IPS-20b (cell line): ENCODE results near the gene ZNF821.
A peak's percentile ranks its signal among the peaks of the same experiment; 100 is the strongest.

Experiments
- H3K27ac ChIP-seq: one replicate; pipeline ENCODE4 v1.5.1; 2013; ENCODE audit warnings: low read length
- H3K27me3 ChIP-seq: 2 replicates; pipeline ENCODE4 v1.6.1; 2013; ENCODE audit warnings: mild to moderate bottlenecking, low read length, inconsistent platforms; ENCODE audit not compliant: insufficient read depth
- H3K36me3 ChIP-seq: 2 replicates; pipeline ENCODE4 v1.6.1; 2013; ENCODE audit warnings: low read depth, mild to moderate bottlenecking, inconsistent platforms, low read length, moderate library complexity; ENCODE audit not compliant: insufficient read depth
- H3K4me1 ChIP-seq: 2 replicates; pipeline ENCODE4 v1.6.1; 2013; ENCODE audit warnings: mild to moderate bottlenecking, control low read depth, inconsistent platforms, low read length, moderate library complexity; ENCODE audit not compliant: insufficient read depth
- H3K4me3 ChIP-seq: 2 replicates; pipeline ENCODE4 v1.5.1; 2013; ENCODE audit warnings: mild to moderate bottlenecking, low read length, inconsistent platforms
- H3K9ac ChIP-seq: 2 replicates; pipeline ENCODE4 v1.6.1; 2013; ENCODE audit warnings: low read depth, mild to moderate bottlenecking, inconsistent platforms, low read length, moderate library complexity
- H3K9me3 ChIP-seq: 2 replicates; pipeline ENCODE4 v1.6.1; 2013; ENCODE audit warnings: mild to moderate bottlenecking, low read depth, low read length, inconsistent platforms; ENCODE audit not compliant: insufficient read depth

ZNF821 gene

GRCh38 chr16:71853413-71853812 lies 30.6 kb downstream of the ZNF821 start:
- peaks cover 52% of the 10 kb centered on the region for H3K36me3 ChIP-seq
- H3K9ac ChIP-seq, result no peak overlapping the region
- no peaks in the 10 kb centered on the region for H3K4me1 ChIP-seq
- H3K27ac ChIP-seq, result no peak overlapping the region
- H3K9me3 ChIP-seq, result no peaks in the 10 kb centered on the region
- H3K27me3 ChIP-seq, result no peaks in the 10 kb centered on the region
- H3K4me3 ChIP-seq, result no peak overlapping the region

GRCh38 chr16:71852561-71852960 lies 31.4 kb downstream of the ZNF821 start:
- H3K9ac ChIP-seq, result no peak overlapping the region
- no peaks in the 10 kb centered on the region for H3K27me3 ChIP-seq
- H3K36me3 ChIP-seq, result peaks cover 53% of the 10 kb centered on the region
- no peaks in the 10 kb centered on the region for H3K9me3 ChIP-seq
- H3K4me3 ChIP-seq, result no peak overlapping the region
- no peak overlapping the region for H3K27ac ChIP-seq
- no peaks in the 10 kb centered on the region for H3K4me1 ChIP-seq

GRCh38 chr16:71852158-71852557 lies 31.8 kb downstream of the ZNF821 start:
- Histone ChIP-seq H3K4me3 (no peak overlapping the region), H3K36me3 (peaks cover 53% of the 10 kb centered on the region), H3K27ac (no peak overlapping the region), H3K27me3 (no peaks in the 10 kb centered on the region), H3K9me3 (no peaks in the 10 kb centered on the region), H3K4me1 (peaks cover 1% of the 10 kb centered on the region; the same call in 1 of the 2 replicates), H3K9ac (no peak overlapping the region)

DNA sequence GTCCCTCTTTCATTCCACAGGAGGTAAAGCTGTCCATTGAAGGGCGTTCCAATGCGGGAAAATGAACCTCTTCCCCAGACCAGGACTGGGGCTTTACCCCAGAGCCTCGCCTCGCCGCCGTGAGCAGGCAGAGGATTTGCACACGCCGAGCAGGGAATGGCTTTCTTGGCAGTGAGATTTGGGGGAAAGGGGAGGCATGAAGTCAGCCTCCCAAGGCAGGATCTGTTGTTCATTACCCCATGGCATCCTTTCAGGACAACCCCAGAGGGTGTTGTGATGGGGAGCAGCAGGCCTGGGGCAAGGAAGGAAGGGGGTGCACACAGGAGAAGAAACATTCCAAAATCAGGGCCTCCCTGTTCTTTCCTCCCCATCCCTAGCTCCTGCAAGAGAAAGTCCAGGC lies 32.2 kb downstream of the ZNF821 start:
- H3K36me3 ChIP-seq, result peaks cover 53% of the 10 kb centered on the region
- no peak overlapping the region for H3K9ac ChIP-seq

GRCh38 chr16:71848622-71849021 lies 35.4 kb downstream of the ZNF821 start:
- Histone ChIP-seq H3K9me3 (no peaks in the 10 kb centered on the region), H3K27ac (no peak overlapping the region), H3K4me3 (no peak overlapping the region), H3K4me1 (peaks cover 3% of the 10 kb centered on the region; the same call in 1 of the 2 replicates), H3K27me3 (no peaks in the 10 kb centered on the region), H3K36me3 (peaks cover 53% of the 10 kb centered on the region), H3K9ac (no peak overlapping the region)

More for the DNA sequence above, 32.2 kb downstream of the ZNF821 start:
- Histone ChIP-seq H3K4me3 (no peak overlapping the region), H3K27ac (no peak overlapping the region), H3K27me3 (no peaks in the 10 kb centered on the region), H3K9me3 (no peaks in the 10 kb centered on the region), H3K4me1 (peaks cover 3% of the 10 kb centered on the region; the same call in 1 of the 2 replicates)

GRCh38 chr16:71847096-71847495 lies 36.9 kb downstream of the ZNF821 start:
- peaks cover 3% of the 10 kb centered on the region; the same call in 1 of the 2 replicates for H3K4me1 ChIP-seq
- H3K9me3 ChIP-seq, result no peaks in the 10 kb centered on the region
- no peak overlapping the region for H3K27ac ChIP-seq
- H3K4me3 ChIP-seq, result peak overlapping the region; percentile 98
- H3K27me3 ChIP-seq, result no peaks in the 10 kb centered on the region
- H3K36me3 ChIP-seq, result peaks cover 40% of the 10 kb centered on the region
- peak overlapping the region; percentile 90; the same call in 1 of the 2 replicates for H3K9ac ChIP-seq

DNA sequence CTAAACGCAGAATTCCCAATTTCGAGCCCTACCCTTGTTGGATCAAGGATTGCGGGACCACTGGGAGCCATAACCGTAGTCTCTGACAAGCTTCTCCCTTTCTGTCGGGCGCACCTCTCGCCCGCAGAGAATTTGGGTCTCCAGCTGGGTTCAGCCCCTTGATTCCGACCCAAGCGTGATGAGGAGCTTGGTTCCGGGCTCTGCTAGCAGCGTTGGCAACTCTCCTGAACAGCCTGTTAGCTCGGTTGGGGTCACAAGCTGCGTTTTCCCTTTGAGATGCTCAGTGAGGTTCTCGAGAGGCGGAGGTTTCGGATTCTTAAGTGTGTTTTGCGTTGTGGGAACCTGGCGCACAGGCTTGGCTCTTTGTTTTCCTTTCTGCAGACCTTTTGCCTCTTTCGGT lies 37.6 kb downstream of the ZNF821 start:
- H3K36me3 ChIP-seq, result peaks cover 35% of the 10 kb centered on the region
- H3K27ac ChIP-seq, result no peak overlapping the region
- peak overlapping the region; percentile 98 for H3K4me3 ChIP-seq
- no peaks in the 10 kb centered on the region for H3K27me3 ChIP-seq
- H3K9me3 ChIP-seq, result no peaks in the 10 kb centered on the region
- H3K9ac ChIP-seq, result peak overlapping the region; percentile 90
- H3K4me1 ChIP-seq, result peaks cover 3% of the 10 kb centered on the region; the same call in 1 of the 2 replicates

DNA sequence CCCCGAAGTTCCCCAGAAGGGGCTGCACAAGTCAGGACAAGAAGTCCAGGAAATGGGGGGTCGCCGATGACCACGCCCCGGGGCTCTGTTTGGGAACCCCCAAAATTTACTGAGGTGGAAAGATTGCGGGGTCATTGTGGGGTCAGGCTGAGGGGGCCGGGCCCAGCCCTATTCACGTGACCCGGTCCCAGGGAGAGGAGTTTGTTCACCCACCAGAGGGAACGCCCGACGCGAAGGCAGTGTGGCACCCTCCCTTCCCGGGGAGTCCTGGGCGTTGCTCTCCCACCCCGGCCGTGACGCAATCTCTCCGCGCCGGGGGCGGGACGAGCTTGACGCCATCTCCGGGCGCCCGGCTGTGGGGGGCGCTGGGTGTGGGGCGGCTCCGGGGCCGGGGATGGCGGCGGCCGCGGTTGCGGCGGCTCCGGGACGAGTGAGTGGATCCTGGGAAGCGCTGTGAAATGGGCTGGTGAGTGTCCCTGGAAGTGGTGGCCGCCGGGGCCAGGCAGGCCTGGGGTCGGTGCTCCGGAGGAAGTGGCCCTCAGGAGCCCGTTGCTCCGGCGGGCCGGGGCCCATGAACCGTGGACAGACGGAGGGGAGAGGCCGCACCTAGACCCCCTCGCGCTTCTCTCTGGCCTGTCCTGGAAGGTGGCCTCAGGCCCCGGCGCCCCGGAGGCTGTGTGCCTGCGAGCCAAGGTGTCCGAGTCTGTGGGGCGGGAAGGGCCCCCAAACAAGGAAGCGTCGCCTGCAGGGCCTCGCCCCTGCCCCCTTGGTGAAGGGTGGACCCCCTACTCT lies 38.1 kb downstream of the ZNF821 start, which contains the start of gene ATXN1L:
Gene ATXN1L, plus strand, starts transcription at position 338 of the 792 bp plus-strand sequence. CDS start 3,765 bp downstream, outside the sequence.
- Histone ChIP-seq H3K27me3 (no peaks in the 10 kb centered on the region), H3K9me3 (no peaks in the 10 kb centered on the region), H3K4me1 (peaks cover 3% of the 10 kb centered on the region; the same call in 1 of the 2 replicates), H3K4me3 (peak within 1 kb of the TSS; percentile 98), H3K36me3 (peaks cover 29% of the 10 kb centered on the region), H3K27ac (peak within 1 kb of the TSS; percentile 99), H3K9ac (peak within 1 kb of the TSS; percentile 94)

GRCh38 chr16:71843572-71843971 lies 40.4 kb downstream of the ZNF821 start:
- Histone ChIP-seq H3K27ac (no peak overlapping the region), H3K9me3 (no peaks in the 10 kb centered on the region), H3K4me1 (peaks cover 3% of the 10 kb centered on the region; the same call in 1 of the 2 replicates)

GRCh38 chr16:71840052-71840451 lies 43.9 kb downstream of the ZNF821 start:
- Histone ChIP-seq H3K4me1 (no peaks in the 10 kb centered on the region), H3K4me3 (no peak overlapping the region), H3K9ac (no peak overlapping the region), H3K27me3 (no peaks in the 10 kb centered on the region), H3K27ac (no peak overlapping the region), H3K9me3 (no peaks in the 10 kb centered on the region), H3K36me3 (no peaks in the 10 kb centered on the region)

More at GRCh38 chr16:71843572-71843971, 40.4 kb downstream of the ZNF821 start:
- Histone ChIP-seq H3K4me3 (no peak overlapping the region), H3K27me3 (no peaks in the 10 kb centered on the region), H3K36me3 (peaks cover 6% of the 10 kb centered on the region; the same call in 1 of the 2 replicates), H3K9ac (no peak overlapping the region)

- H3K9ac ChIP-seq, result no peak overlapping the region
- no peak overlapping the region for H3K4me3 ChIP-seq
- H3K9me3 ChIP-seq, result no peaks in the 10 kb centered on the region
- no peaks in the 10 kb centered on the region for H3K36me3 ChIP-seq
- H3K27me3 ChIP-seq, result no peaks in the 10 kb centered on the region
- no peaks in the 10 kb centered on the region for H3K4me1 ChIP-seq
- no peak overlapping the region for H3K27ac ChIP-seq
These were observed 46.8 kb downstream of the ZNF821 start for GRCh38 chr16:71837150-71837549.

- Histone ChIP-seq H3K4me3 (no peak overlapping the region), H3K36me3 (no peaks in the 10 kb centered on the region), H3K4me1 (no peaks in the 10 kb centered on the region), H3K27ac (no peak overlapping the region), H3K9me3 (no peaks in the 10 kb centered on the region), H3K9ac (no peak overlapping the region), H3K27me3 (no peaks in the 10 kb centered on the region)
These were observed 49.7 kb downstream of the ZNF821 start for GRCh38 chr16:71834291-71834690.
